ENCODE results near the gene AKAP8.

AKAP8 gene

GRCh38 chr19:15399635-15400034, 20.0 kb upstream of the AKAP8 start:
- Histone ChIP-seq H3K4me1 (ENCODE audit: low read length) (peaks cover 2% of the 10 kb centered on the region; the same call in 1 of the 2 replicates), H3K36me3 (replicated peaks; ENCODE audit: low read depth, low read length) (peaks cover 61% of the 10 kb centered on the region), H3K9ac (ENCODE audit: low read length) (no peak overlapping the region), H3K27me3 (ENCODE audit: low read depth, low read length) (no peaks in the 10 kb centered on the region), H3K79me2 (ENCODE audit: low read length) (peaks cover 51% of the 10 kb centered on the region), H3K4me2 (ENCODE audit: low read length) (no peak overlapping the region), H3K9me3 (ENCODE audit: insufficient read depth, low read length) (no peaks in the 10 kb centered on the region), H3K4me3 (ENCODE audit: low read length) (no peak overlapping the region), H3K27ac (ENCODE audit: low read length) (no peak overlapping the region), H4K20me1 (ENCODE audit: insufficient read depth, low read length) (peaks cover 35% of the 10 kb centered on the region), H2AFZ (ENCODE audit: low read depth, low read length) (no peak overlapping the region)
- TF ChIP-seq EZH2phosphoT487 (IDR thresholded peaks at IDR 0.05; ENCODE audit: low read depth): no peak
- TF ChIP-seq CTCF (IDR thresholded peaks at IDR 0.05; ENCODE audit: low read depth, low read length): no peak

- H3K27me3 ChIP-seq (ENCODE audit: low read depth, low read length): no peaks in the 10 kb centered on the region
- peaks cover 47% of the 10 kb centered on the region for H3K79me2 ChIP-seq (ENCODE audit: low read length)
- H4K20me1 ChIP-seq (ENCODE audit: insufficient read depth, low read length): peaks cover 30% of the 10 kb centered on the region
- H3K9me3 ChIP-seq (ENCODE audit: insufficient read depth, low read length): no peaks in the 10 kb centered on the region
- no peak overlapping the region for H3K4me3 ChIP-seq (ENCODE audit: low read length)
- no peak overlapping the region for H3K27ac ChIP-seq (ENCODE audit: low read length)
- H3K4me1 ChIP-seq (ENCODE audit: low read length): no peaks in the 10 kb centered on the region
- no peak overlapping the region for H3K9ac ChIP-seq (ENCODE audit: low read length)
- H3K36me3 ChIP-seq (replicated peaks; ENCODE audit: low read depth, low read length): peaks cover 64% of the 10 kb centered on the region
- no peak overlapping the region for H3K4me2 ChIP-seq (ENCODE audit: low read length)
- TF ChIP-seq EZH2phosphoT487 (IDR thresholded peaks at IDR 0.05; ENCODE audit: low read depth): no peak
- TF ChIP-seq CTCF (IDR thresholded peaks at IDR 0.05; ENCODE audit: low read depth, low read length): no peak
- no peak overlapping the region for H2AFZ ChIP-seq (ENCODE audit: low read depth, low read length)
Measured at GRCh38 chr19:15399234-15399515, 19.6 kb upstream of the AKAP8 start.

GRCh38 chr19:15398501-15399233, 19.1 kb upstream of the AKAP8 start:
- Histone ChIP-seq H4K20me1 (ENCODE audit: insufficient read depth, low read length) (peaks cover 25% of the 10 kb centered on the region), H3K4me2 (ENCODE audit: low read length) (no peak overlapping the region), H3K9me3 (ENCODE audit: insufficient read depth, low read length) (no peaks in the 10 kb centered on the region), H3K27ac (ENCODE audit: low read length) (no peak overlapping the region), H3K79me2 (ENCODE audit: low read length) (peaks cover 42% of the 10 kb centered on the region), H3K36me3 (replicated peaks; ENCODE audit: low read depth, low read length) (peaks cover 63% of the 10 kb centered on the region), H3K4me1 (ENCODE audit: low read length) (no peaks in the 10 kb centered on the region), H3K27me3 (ENCODE audit: low read depth, low read length) (no peaks in the 10 kb centered on the region), H3K9ac (ENCODE audit: low read length) (no peak overlapping the region), H3K4me3 (ENCODE audit: low read length) (no peak overlapping the region), H2AFZ (ENCODE audit: low read depth, low read length) (no peak overlapping the region)
- no peak for TF ChIP-seq CTCF (IDR thresholded peaks at IDR 0.05; ENCODE audit: low read depth, low read length)
- no peak for TF ChIP-seq EZH2phosphoT487 (IDR thresholded peaks at IDR 0.05; ENCODE audit: low read depth)

GRCh38 chr19:15397782-15398181, 18.2 kb upstream of the AKAP8 start:
- H3K36me3 ChIP-seq (replicated peaks; ENCODE audit: low read depth, low read length): peaks cover 67% of the 10 kb centered on the region
- H3K4me1 ChIP-seq (ENCODE audit: low read length): no peaks in the 10 kb centered on the region
- H3K9me3 ChIP-seq (ENCODE audit: insufficient read depth, low read length): no peaks in the 10 kb centered on the region
- no peak overlapping the region for H3K27ac ChIP-seq (ENCODE audit: low read length)
- no peaks in the 10 kb centered on the region for H3K27me3 ChIP-seq (ENCODE audit: low read depth, low read length)
- H2AFZ ChIP-seq (ENCODE audit: low read depth, low read length): no peak overlapping the region
- peaks cover 16% of the 10 kb centered on the region for H4K20me1 ChIP-seq (ENCODE audit: insufficient read depth, low read length)
- H3K4me3 ChIP-seq (ENCODE audit: low read length): no peak overlapping the region
- H3K9ac ChIP-seq (ENCODE audit: low read length): no peak overlapping the region
- peaks cover 33% of the 10 kb centered on the region for H3K79me2 ChIP-seq (ENCODE audit: low read length)
- H3K4me2 ChIP-seq (ENCODE audit: low read length): no peak overlapping the region
- TF ChIP-seq EZH2phosphoT487 (IDR thresholded peaks at IDR 0.05; ENCODE audit: low read depth) (no peak), CTCF (IDR thresholded peaks at IDR 0.05; ENCODE audit: low read depth, low read length) (no peak)
